Aorta (tissue), 5 donors: ENCODE measurements around the gene GSTO2. TPM values are rescaled to one million over a fixed set of nuclear protein-coding genes. Genes with fewer than 3 reads are reported as not detected.

Experiments
- ATAC-seq: fragments of 200-7000 bp; cut with Tn5 transposase; one replicate; pipeline ENCODE4 v1.9.1; 2022; ENCODE audit warnings: moderate library complexity; ENCODE audit not compliant: low FRiP score
- DNase-seq, 2 donors: peaks; one replicate each; pipeline ENCODE4 v3.0.0-alpha.2; 2020
- H3K27ac ChIP-seq, 2 donors: one replicate each; pipeline ENCODE4 v1.5.1; 2013; ENCODE audit warnings: low read length in 2 of 2, mild to moderate bottlenecking in 2 of 2, moderate library complexity in 2 of 2, control low read depth in 1 of 2, inconsistent platforms in 1 of 2, low read depth in 1 of 2
- H3K27me3 ChIP-seq, 2 donors: one replicate each; pipeline ENCODE4 v1.6.1; 2013; ENCODE audit warnings: control low read depth in 1 of 2, low read length in 1 of 2, mild to moderate bottlenecking in 1 of 2, moderate library complexity in 1 of 2; ENCODE audit not compliant: insufficient read depth in 2 of 2, control insufficient read depth in 1 of 2
- H3K36me3 ChIP-seq, 2 donors: one replicate each; pipeline ENCODE4 v1.6.1; 2013; ENCODE audit warnings: control low read depth in 1 of 2, low read length in 1 of 2, mild to moderate bottlenecking in 1 of 2; ENCODE audit not compliant: insufficient read depth in 2 of 2, control insufficient read depth in 1 of 2
- H3K4me1 ChIP-seq, 2 donors: one replicate each; pipeline ENCODE4 v1.6.1; 2013; ENCODE audit warnings: low read length in 2 of 2, control low read depth in 1 of 2, mild to moderate bottlenecking in 1 of 2, moderate library complexity in 1 of 2; ENCODE audit not compliant: insufficient read depth in 2 of 2, control insufficient read depth in 1 of 2
- H3K4me3 ChIP-seq, 2 donors: one replicate each; pipeline ENCODE4 v1.5.1; 2013; ENCODE audit warnings: low read length in 2 of 2, control low read depth in 1 of 2, mild to moderate bottlenecking in 1 of 2
- H3K9me3 ChIP-seq: one replicate; pipeline ENCODE4 v1.6.1; 2013; ENCODE audit warnings: mild to moderate bottlenecking, low read length; ENCODE audit not compliant: control insufficient read depth
- WGBS, 2 donors: extraction: QIAGEN DNeasy Blood & Tissue Kit; methylation state at CpG; one replicate each; pipeline ENCODE4 v1.1.7; 2013; 5-methylcytosine and 5-hydroxymethylcytosine counted together
- intact Hi-C, 2 donors: fragments of 100-400 bp; cut with DNase I; formaldehyde crosslinking; loops; one replicate each; pipeline versions ENCODE4 v1.14.2 to v1.15.0; 2022
- polyA plus RNA-seq, 2 donors: library from polyadenylated mRNA; stranded (reverse); fragments of 200-250 nt; gene quantifications; one replicate each; pipeline ENCODE4 v1.2.3, GENCODE V29; 2013
- total RNA-seq, 2 donors: library from RNA; stranded (reverse); fragmentation: NEBNext Ultra II Directional; extraction: Animal tissue kit (Norgen Biotek cat#: 25700); gene quantifications; one replicate each; pipeline ENCODE4 v1.2.1, GENCODE V29; 2021
- donor health status: healthy with polysubstance abuse.
- donor health status: Bipolar disorder and iron deficiency.
- donor health status: DM: no; HTN: no; CAD: no.
- donor health status: DM: no; HTN: no; CAD: no.
- donor health status: DM: yes; HTN: yes; CAD: no.

The GSTO2 gene
- total and polyA plus RNA-seq, 4 donors, result 1.7 to 4.3 (median 3.5) TPM

- H3K36me3 ChIP-seq, result no peaks in the 10 kb centered on the region
- 75 to 79% methylated on average over 1 of the region's 1 CpG for WGBS, 2 donors
- intact Hi-C loops, result no loop called here
These were observed 4.3 kb downstream of the GSTO2 start for GRCh38 chr10:104273286-104273685.

GRCh38 chr10:104273899-104274575 lies 5.1 kb downstream of the GSTO2 start:
- no peaks in the 10 kb centered on the region for H3K27me3 ChIP-seq
- no peaks in the 10 kb centered on the region for H3K9me3 ChIP-seq
- no peaks in the 10 kb centered on the region for H3K36me3 ChIP-seq
- DNase-seq, result no peak
- no peaks in the 10 kb centered on the region for H3K4me1 ChIP-seq
- no peak for ATAC-seq
- intact Hi-C loops, result no loop called here
- H3K4me3 ChIP-seq, result no peak overlapping the region
- WGBS, 2 donors, result 44 to 53% methylated on average over 4 of the region's 4 CpGs
- H3K27ac ChIP-seq, result no peak overlapping the region

More at GRCh38 chr10:104273286-104273685, 4.3 kb downstream of the GSTO2 start:
- H3K27me3 ChIP-seq, result no peaks in the 10 kb centered on the region
- no peaks in the 10 kb centered on the region for H3K9me3 ChIP-seq
- H3K4me1 ChIP-seq, result no peaks in the 10 kb centered on the region
- H3K4me3 ChIP-seq, result no peak overlapping the region
- ATAC-seq (no peak), DNase-seq (no peak)
- H3K27ac ChIP-seq, result no peak overlapping the region

GRCh38 chr10:104274762-104275721 lies 6.1 kb downstream of the GSTO2 start:
- peak overlapping the region in 1 of 2 donors; percentile 22 for H3K4me3 ChIP-seq
- H3K36me3 ChIP-seq, result no peaks in the 10 kb centered on the region
- WGBS, 2 donors, result 19 to 23% methylated on average over 41 to 42 of the region's 42 CpGs
- DNase-seq (peak; percentile 57 to 78), ATAC-seq (peak; percentile 83)
- H3K27me3 ChIP-seq, result no peaks in the 10 kb centered on the region
- intact Hi-C loops, result no loop called here
- H3K9me3 ChIP-seq, result no peaks in the 10 kb centered on the region
- H3K27ac ChIP-seq, result no peak overlapping the region
- H3K4me1 ChIP-seq, result no peaks in the 10 kb centered on the region

- DNase-seq (no peak), ATAC-seq (no peak)
- Histone ChIP-seq H3K36me3 (no peaks in the 10 kb centered on the region), H3K27me3 (no peaks in the 10 kb centered on the region), H3K27ac (no peak overlapping the region), H3K4me1 (no peaks in the 10 kb centered on the region), H3K9me3 (no peaks in the 10 kb centered on the region), H3K4me3 (no peak overlapping the region)
- 70 to 75% methylated on average over 1 of the region's 1 CpG for WGBS, 2 donors
- intact Hi-C loops, result no loop called here
These were observed 7.2 kb downstream of the GSTO2 start for GRCh38 chr10:104276192-104276591.

GRCh38 chr10:104277785-104278184 lies 8.8 kb downstream of the GSTO2 start:
- H3K4me3 ChIP-seq, result no peak overlapping the region
- 85 to 92% methylated on average over 2 of the region's 2 CpGs for WGBS, 2 donors
- no peaks in the 10 kb centered on the region for H3K27me3 ChIP-seq
- no peaks in the 10 kb centered on the region for H3K9me3 ChIP-seq
- no peak for ATAC-seq
- H3K27ac ChIP-seq, result no peak overlapping the region
- no peak for DNase-seq
- intact Hi-C loops, result no loop called here
- no peaks in the 10 kb centered on the region for H3K4me1 ChIP-seq
- no peaks in the 10 kb centered on the region for H3K36me3 ChIP-seq

- Histone ChIP-seq H3K27ac (no peak overlapping the region), H3K36me3 (no peaks in the 10 kb centered on the region), H3K27me3 (no peaks in the 10 kb centered on the region), H3K4me1 (no peaks in the 10 kb centered on the region), H3K9me3 (no peaks in the 10 kb centered on the region), H3K4me3 (no peak overlapping the region)
- WGBS, 2 donors, result 92 to 95% methylated on average over 3 of the region's 3 CpGs
- ATAC-seq (no peak), DNase-seq (no peak)
- intact Hi-C loops, result no loop called here
These were observed 10.7 kb downstream of the GSTO2 start for GRCh38 chr10:104279550-104280259.

GRCh38 chr10:104281694-104282093 lies 12.7 kb downstream of the GSTO2 start:
- ATAC-seq (no peak), DNase-seq (no peak)
- Histone ChIP-seq H3K27me3 (no peaks in the 10 kb centered on the region), H3K36me3 (no peaks in the 10 kb centered on the region), H3K9me3 (no peaks in the 10 kb centered on the region), H3K27ac (no peak overlapping the region), H3K4me3 (no peak overlapping the region), H3K4me1 (no peaks in the 10 kb centered on the region)
- intact Hi-C loops, result no loop called here
- WGBS, 2 donors, result 83 to 88% methylated on average over 3 of the region's 3 CpGs

- ATAC-seq, result no peak
- Histone ChIP-seq H3K4me1 (no peaks in the 10 kb centered on the region), H3K27ac (no peak overlapping the region), H3K9me3 (no peaks in the 10 kb centered on the region), H3K36me3 (no peaks in the 10 kb centered on the region), H3K27me3 (no peaks in the 10 kb centered on the region), H3K4me3 (no peak overlapping the region)
- intact Hi-C loops, result no loop called here
- no peak for DNase-seq
- whole genome bisulfite sequencing, 2 donors, result 82 to 85% methylated on average over 7 of the region's 7 CpGs
These were observed 15.9 kb downstream of the GSTO2 start for GRCh38 chr10:104284846-104285245.
